WTC11 (cell line): Measurements from ENCODE around the gene HBM. TPM values are rescaled to one million over a fixed set of nuclear protein-coding genes. Genes with fewer than 3 reads are reported as not detected.
A peak's percentile ranks its signal among the peaks of the same experiment; 100 is the strongest.

Experiments used
- ATAC-seq: fragments of 200-7000 bp; cut with Tn5 transposase; 2 replicates; pipeline ENCODE4 v1.10.0; 2021; ENCODE audit warnings: mild to moderate bottlenecking, moderate library complexity
- CTCF ChIA-PET: fragments of 300-600 bp; sonication (Branson Sonifier 250); formaldehyde crosslinking; loops from one replicate; lab custom pipeline; 2021; ENCODE audit warnings: antibody characterized with exemption; lab: Charles Lee
- POLR2A ChIA-PET: fragments of 350-600 bp; sonication (Branson Sonifier 250); formaldehyde crosslinking; loops from one replicate; lab custom pipeline; 2021; ENCODE audit warnings: antibody characterized with exemption; lab: Charles Lee
- DNase-seq: peaks from one replicate; pipeline ENCODE4 v3.0.0; 2021; ENCODE audit warnings: low spot score
- H3K27ac Mint-ChIP-seq: 2 replicates; pipeline ENCODE4 v1.8.0; 2021; ENCODE audit warnings: mixed read lengths
- H3K27me3 Mint-ChIP-seq: 2 replicates; pipeline ENCODE4 v1.8.0; 2021; ENCODE audit warnings: low read depth, mild to moderate bottlenecking, moderate library complexity, mixed read lengths
- H3K36me3 Mint-ChIP-seq: 2 replicates; pipeline ENCODE4 v1.8.0; 2021; ENCODE audit warnings: mixed read lengths
- H3K4me1 Mint-ChIP-seq: 2 replicates; pipeline ENCODE4 v1.8.0; 2022; ENCODE audit warnings: mixed read lengths
- H3K4me3 Mint-ChIP-seq: 2 replicates; pipeline ENCODE4 v1.8.0; 2021; ENCODE audit warnings: mild to moderate bottlenecking, moderate library complexity, mixed read lengths
- H3K9me3 Mint-ChIP-seq: 2 replicates; pipeline ENCODE4 v1.8.0; 2021; ENCODE audit warnings: mixed read lengths
- ATF1 ChIP-seq: sonication (generic); formaldehyde crosslinking; IDR thresholded peaks from 2 replicates; pipeline ENCODE4 v1.8.1; 2023; ENCODE audit warnings: mild to moderate bottlenecking, moderate library complexity, missing genetic modification reagents
- CBFB ChIP-seq: sonication (generic); formaldehyde crosslinking; IDR thresholded peaks from 2 replicates; pipeline ENCODE4 v1.8.1; 2022; ENCODE audit warnings: mild to moderate bottlenecking, low read depth, missing genetic modification reagents
- CREB1 ChIP-seq: sonication (generic); formaldehyde crosslinking; IDR thresholded peaks from 2 replicates; pipeline ENCODE4 v1.8.0; 2023; ENCODE audit warnings: mild to moderate bottlenecking, missing genetic modification reagents
- EMX1 ChIP-seq: fragments of 250-450 bp; sonication (Bioruptor Pico); IDR thresholded peaks from 2 replicates; pipeline ENCODE4 v1.8.0; 2021; ENCODE audit warnings: mild to moderate bottlenecking
- ERG ChIP-seq: fragments of 250-450 bp; sonication (Bioruptor Pico); IDR thresholded peaks from 2 replicates; pipeline ENCODE4 v1.8.0; 2021; ENCODE audit warnings: mild to moderate bottlenecking
- ETV6 ChIP-seq: sonication (generic); formaldehyde crosslinking; IDR thresholded peaks from 2 replicates; pipeline ENCODE4 v1.8.1; 2022; ENCODE audit warnings: mild to moderate bottlenecking, missing genetic modification reagents
- FOXP1 ChIP-seq: sonication (generic); formaldehyde crosslinking; IDR thresholded peaks from 2 replicates; pipeline ENCODE4 v1.8.0; 2022; ENCODE audit warnings: missing genetic modification reagents, mild to moderate bottlenecking, moderate library complexity, borderline replicate concordance
- GRHL2 ChIP-seq: fragments of 250-450 bp; sonication (Bioruptor Pico); IDR thresholded peaks from 2 replicates; pipeline ENCODE4 v1.8.0; 2022; ENCODE audit warnings: mild to moderate bottlenecking, moderate library complexity; ENCODE audit not compliant: insufficient replicate concordance, severe bottlenecking
- HMGA2 ChIP-seq: fragments of 250-450 bp; sonication (Bioruptor Pico); IDR thresholded peaks from 2 replicates; pipeline ENCODE4 v1.4.0; 2021; ENCODE audit warnings: mild to moderate bottlenecking, moderate library complexity
- JAZF1 ChIP-seq: fragments of 250-450 bp; sonication (Bioruptor Pico); IDR thresholded peaks from 2 replicates; pipeline ENCODE4 v1.9.0; 2021; ENCODE audit warnings: moderate library complexity, mild to moderate bottlenecking, inconsistent platforms
- KAT7 ChIP-seq: sonication (generic); formaldehyde crosslinking; IDR thresholded peaks from 2 replicates; pipeline ENCODE4 v1.8.1; 2023; ENCODE audit warnings: missing genetic modification reagents, mild to moderate bottlenecking, borderline replicate concordance
- MXD4 ChIP-seq: fragments of 250-450 bp; sonication (Bioruptor Pico); IDR thresholded peaks from 2 replicates; pipeline ENCODE4 v1.8.0; 2021; ENCODE audit warnings: mild to moderate bottlenecking, moderate library complexity, borderline replicate concordance
- NFE2L1 ChIP-seq: sonication (generic); formaldehyde crosslinking; IDR thresholded peaks from 2 replicates; pipeline ENCODE4 v1.8.1; 2023; ENCODE audit warnings: missing genetic modification reagents
- NR3C1 ChIP-seq: sonication (generic); formaldehyde crosslinking; conservative IDR thresholded peaks from 2 replicates; pipeline ENCODE4 v1.8.1; 2023; ENCODE audit warnings: low read depth, mild to moderate bottlenecking, missing genetic modification reagents
- OVOL2 ChIP-seq: fragments of 250-450 bp; sonication (Bioruptor Pico); IDR thresholded peaks from 2 replicates; pipeline ENCODE4 v1.9.0; 2021; ENCODE audit warnings: mild to moderate bottlenecking, borderline replicate concordance
- PREB ChIP-seq: sonication (generic); formaldehyde crosslinking; IDR thresholded peaks from 2 replicates; pipeline ENCODE4 v1.8.1; 2022; ENCODE audit warnings: mild to moderate bottlenecking, missing genetic modification reagents, moderate library complexity, borderline replicate concordance
- RELA ChIP-seq: sonication (generic); formaldehyde crosslinking; IDR thresholded peaks from 2 replicates; pipeline ENCODE4 v1.8.1; 2022; ENCODE audit warnings: missing genetic modification reagents, mild to moderate bottlenecking, borderline replicate concordance
- SMAD4 ChIP-seq: sonication (generic); formaldehyde crosslinking; IDR thresholded peaks from 2 replicates; pipeline ENCODE4 v1.8.0; 2022; ENCODE audit warnings: mild to moderate bottlenecking, missing genetic modification reagents
- TCF7 ChIP-seq: sonication (generic); formaldehyde crosslinking; IDR thresholded peaks from 2 replicates; pipeline ENCODE4 v1.8.0; 2022; ENCODE audit warnings: mild to moderate bottlenecking, low read depth, missing genetic modification reagents, moderate library complexity
- ZBTB21 ChIP-seq: sonication (generic); formaldehyde crosslinking; IDR thresholded peaks from 2 replicates; pipeline ENCODE4 v1.8.1; 2023; ENCODE audit warnings: mild to moderate bottlenecking, missing genetic modification reagents, borderline replicate concordance
- ZNF121 ChIP-seq: sonication (generic); formaldehyde crosslinking; IDR thresholded peaks from 2 replicates; pipeline ENCODE4 v1.8.0; 2023; ENCODE audit warnings: missing genetic modification reagents
- ZNF423 ChIP-seq: fragments of 250-450 bp; sonication (Bioruptor Pico); IDR thresholded peaks from 2 replicates; pipeline ENCODE4 v2.1.2; 2022; ENCODE audit warnings: mild to moderate bottlenecking, moderate library complexity
- total RNA-seq: library from RNA; stranded (reverse); gene quantifications from 3 replicates; pipeline ENCODE4 v1.2.3, GENCODE V29; 2021
- TF ChIP-seq, protein P1 (sequence below): fragments of 200-600 bp; IDR thresholded peaks from 2 replicates; pipeline ENCODE4 v1.8.0; 2022; ENCODE audit warnings: antibody characterized with exemption
- TF ChIP-seq, protein P2 (sequence below): fragments of 250-450 bp; sonication (Bioruptor Pico); IDR thresholded peaks from 2 replicates; pipeline ENCODE4 v1.9.0; 2021; ENCODE audit warnings: moderate library complexity, mild to moderate bottlenecking, inconsistent platforms, borderline replicate concordance
- TF ChIP-seq, protein P3 (sequence below): sonication (generic); formaldehyde crosslinking; IDR thresholded peaks from 2 replicates; pipeline ENCODE4 v1.8.1; 2022; ENCODE audit warnings: missing genetic modification reagents, borderline replicate concordance
- TF ChIP-seq, protein P4 (sequence below): sonication (generic); formaldehyde crosslinking; IDR thresholded peaks from 2 replicates; pipeline ENCODE4 v1.8.1; 2022; ENCODE audit warnings: low read depth, mild to moderate bottlenecking, moderate library complexity, missing genetic modification reagents, borderline replicate concordance
- TF ChIP-seq, protein P5 (sequence below): sonication (generic); formaldehyde crosslinking; IDR thresholded peaks from 2 replicates; pipeline ENCODE4 v1.8.0; 2023; ENCODE audit warnings: missing genetic modification reagents
- TF ChIP-seq, protein P6 (sequence below): fragments of 250-450 bp; sonication (Bioruptor Pico); IDR thresholded peaks from 2 replicates; pipeline ENCODE4 v1.9.0; 2021; ENCODE audit warnings: mild to moderate bottlenecking

Gene HBM
- total RNA-seq, 1 experiment from 2014 or later = not detected

- H3K4me1 Mint-ChIP-seq = no peaks in the 10 kb centered on the region
- ChIA-PET POLR2A (no interaction called here), CTCF (interaction anchor here (0.6 to 4.8 kb wide), 23 partner anchors 8 to 123 kb away, joined by 3 to 50 read pairs (median 5); partner anchors contain the start of genes HBM, NPRL3 and RHBDF1)
- ATAC-seq (peak; percentile 65), DNase-seq (peak; percentile 93)
- H3K9me3 Mint-ChIP-seq = no peaks in the 10 kb centered on the region
- peak overlapping the region; percentile 56 for H3K4me3 Mint-ChIP-seq
- H3K36me3 Mint-ChIP-seq = peaks cover 6% of the 10 kb centered on the region; the same call in 1 of the 2 replicates
- peaks cover 43% of the 10 kb centered on the region for H3K27me3 Mint-ChIP-seq
- no peak overlapping the region for H3K27ac Mint-ChIP-seq
- TF ChIP-seq FOXP1 (CRISPR knock-in tag) (peak; percentile 100), PREB (CRISPR knock-in tag) (peak; percentile 93), ZNF121 (CRISPR knock-in tag) (peak; percentile 74), CREB1 (peak; percentile 93; the same call in 1 of the 2 replicates), TCF7 (CRISPR knock-in tag) (peak; percentile 93), KAT7 (CRISPR knock-in tag) (peak; percentile 94), ATF1 (CRISPR knock-in tag) (no peak; the same call in 1 of the 2 replicates), ZBTB21 (CRISPR knock-in tag) (peak; percentile 95), NR3C1 (0 out of 2 replicates have a peak, but pooled peaks have one; percentile 76), NFE2L1 (CRISPR knock-in tag) (peak; percentile 96), HMGA2 (no peak), EMX1 (CRISPR knock-in tag) (peak; percentile 88), SMAD4 (CRISPR knock-in tag) (peak; percentile 74; the same call in 1 of the 2 replicates), ETV6 (CRISPR knock-in tag) (peak; percentile 98), ZNF423 (CRISPR knock-in tag) (no peak; the same call in 1 of the 2 replicates), MXD4 (CRISPR knock-in tag) (no peak), JAZF1 (CRISPR knock-in tag) (no peak), OVOL2 (CRISPR knock-in tag) (no peak), GRHL2 (CRISPR knock-in tag) (no peak), CBFB (no peak; the same call in 1 of the 2 replicates), ERG (CRISPR knock-in tag) (0 out of 2 replicates have a peak, but pooled peaks have one; percentile 68), RELA (peak; percentile 97)
- TF ChIP-seq, protein P1, sequence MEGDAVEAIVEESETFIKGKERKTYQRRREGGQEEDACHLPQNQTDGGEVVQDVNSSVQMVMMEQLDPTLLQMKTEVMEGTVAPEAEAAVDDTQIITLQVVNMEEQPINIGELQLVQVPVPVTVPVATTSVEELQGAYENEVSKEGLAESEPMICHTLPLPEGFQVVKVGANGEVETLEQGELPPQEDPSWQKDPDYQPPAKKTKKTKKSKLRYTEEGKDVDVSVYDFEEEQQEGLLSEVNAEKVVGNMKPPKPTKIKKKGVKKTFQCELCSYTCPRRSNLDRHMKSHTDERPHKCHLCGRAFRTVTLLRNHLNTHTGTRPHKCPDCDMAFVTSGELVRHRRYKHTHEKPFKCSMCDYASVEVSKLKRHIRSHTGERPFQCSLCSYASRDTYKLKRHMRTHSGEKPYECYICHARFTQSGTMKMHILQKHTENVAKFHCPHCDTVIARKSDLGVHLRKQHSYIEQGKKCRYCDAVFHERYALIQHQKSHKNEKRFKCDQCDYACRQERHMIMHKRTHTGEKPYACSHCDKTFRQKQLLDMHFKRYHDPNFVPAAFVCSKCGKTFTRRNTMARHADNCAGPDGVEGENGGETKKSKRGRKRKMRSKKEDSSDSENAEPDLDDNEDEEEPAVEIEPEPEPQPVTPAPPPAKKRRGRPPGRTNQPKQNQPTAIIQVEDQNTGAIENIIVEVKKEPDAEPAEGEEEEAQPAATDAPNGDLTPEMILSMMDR = no peak
- TF ChIP-seq, protein P2, sequence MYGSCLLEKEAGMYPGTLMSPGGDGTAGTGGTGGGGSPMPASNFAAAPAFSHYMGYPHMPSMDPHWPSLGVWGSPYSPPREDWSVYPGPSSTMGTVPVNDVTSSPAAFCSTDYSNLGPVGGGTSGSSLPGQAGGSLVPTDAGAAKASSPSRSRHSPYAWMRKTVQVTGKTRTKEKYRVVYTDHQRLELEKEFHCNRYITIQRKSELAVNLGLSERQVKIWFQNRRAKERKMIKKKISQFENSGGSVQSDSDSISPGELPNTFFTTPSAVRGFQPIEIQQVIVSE (CRISPR knock-in tag) = no peak; the same call in 1 of the 2 replicates
- TF ChIP-seq, protein P3, sequence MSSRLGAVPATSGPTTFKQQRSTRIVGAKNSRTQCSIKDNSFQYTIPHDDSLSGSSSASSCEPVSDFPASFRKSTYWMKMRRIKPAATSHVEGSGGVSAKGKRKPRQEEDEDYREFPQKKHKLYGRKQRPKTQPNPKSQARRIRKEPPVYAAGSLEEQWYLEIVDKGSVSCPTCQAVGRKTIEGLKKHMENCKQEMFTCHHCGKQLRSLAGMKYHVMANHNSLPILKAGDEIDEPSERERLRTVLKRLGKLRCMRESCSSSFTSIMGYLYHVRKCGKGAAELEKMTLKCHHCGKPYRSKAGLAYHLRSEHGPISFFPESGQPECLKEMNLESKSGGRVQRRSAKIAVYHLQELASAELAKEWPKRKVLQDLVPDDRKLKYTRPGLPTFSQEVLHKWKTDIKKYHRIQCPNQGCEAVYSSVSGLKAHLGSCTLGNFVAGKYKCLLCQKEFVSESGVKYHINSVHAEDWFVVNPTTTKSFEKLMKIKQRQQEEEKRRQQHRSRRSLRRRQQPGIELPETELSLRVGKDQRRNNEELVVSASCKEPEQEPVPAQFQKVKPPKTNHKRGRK = no peak; the same call in 1 of the 2 replicates
- TF ChIP-seq, protein P4, sequence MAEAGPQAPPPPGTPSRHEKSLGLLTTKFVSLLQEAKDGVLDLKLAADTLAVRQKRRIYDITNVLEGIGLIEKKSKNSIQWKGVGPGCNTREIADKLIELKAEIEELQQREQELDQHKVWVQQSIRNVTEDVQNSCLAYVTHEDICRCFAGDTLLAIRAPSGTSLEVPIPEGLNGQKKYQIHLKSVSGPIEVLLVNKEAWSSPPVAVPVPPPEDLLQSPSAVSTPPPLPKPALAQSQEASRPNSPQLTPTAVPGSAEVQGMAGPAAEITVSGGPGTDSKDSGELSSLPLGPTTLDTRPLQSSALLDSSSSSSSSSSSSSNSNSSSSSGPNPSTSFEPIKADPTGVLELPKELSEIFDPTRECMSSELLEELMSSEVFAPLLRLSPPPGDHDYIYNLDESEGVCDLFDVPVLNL (CRISPR knock-in tag) = peak; percentile 93
- TF ChIP-seq, protein P5, sequence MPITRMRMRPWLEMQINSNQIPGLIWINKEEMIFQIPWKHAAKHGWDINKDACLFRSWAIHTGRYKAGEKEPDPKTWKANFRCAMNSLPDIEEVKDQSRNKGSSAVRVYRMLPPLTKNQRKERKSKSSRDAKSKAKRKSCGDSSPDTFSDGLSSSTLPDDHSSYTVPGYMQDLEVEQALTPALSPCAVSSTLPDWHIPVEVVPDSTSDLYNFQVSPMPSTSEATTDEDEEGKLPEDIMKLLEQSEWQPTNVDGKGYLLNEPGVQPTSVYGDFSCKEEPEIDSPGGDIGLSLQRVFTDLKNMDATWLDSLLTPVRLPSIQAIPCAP (CRISPR knock-in tag) = peak; percentile 97
- TF ChIP-seq, protein P6, sequence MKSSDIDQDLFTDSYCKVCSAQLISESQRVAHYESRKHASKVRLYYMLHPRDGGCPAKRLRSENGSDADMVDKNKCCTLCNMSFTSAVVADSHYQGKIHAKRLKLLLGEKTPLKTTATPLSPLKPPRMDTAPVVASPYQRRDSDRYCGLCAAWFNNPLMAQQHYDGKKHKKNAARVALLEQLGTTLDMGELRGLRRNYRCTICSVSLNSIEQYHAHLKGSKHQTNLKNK (CRISPR knock-in tag) = 0 out of 2 replicates have a peak, but pooled peaks have one; percentile 35
These were observed 15.1 kb downstream of the HBM start for GRCh38 chr16:180681-181564.
